ENCODE results near the gene GNG14. TPM values are rescaled to one million over a fixed set of nuclear protein-coding genes. Genes with fewer than 3 reads are reported as not detected.
"Not testable (repeated sequence)": the region's sequence is repeated elsewhere in the genome, so short reads cannot be mapped to it uniquely, and the experiment has no call there.

Gene GNG14
- total and polyA plus RNA-seq, 12 donors = not detected

- 89% methylated on average over 12 of the region's 12 CpGs for WGBS, 2 donors
- TF ChIP-seq CTCF (IDR thresholded peaks at IDR 0.05) = no peak
- Histone ChIP-seq H3K36me3 (peaks cover 0 to 83% (median 65%) of the 10 kb centered on the region in 9 donors), H3K4me3 (no peak overlapping the region), H3K4me1 (peaks cover 0 to 25% (median 9%) of the 10 kb centered on the region in 9 donors), H3K27me3 (no peaks in the 10 kb centered on the region), H3K9me3 (no peaks in the 10 kb centered on the region), H3K27ac (no peak overlapping the region)
- DNase-seq (no peak), ATAC-seq (no peak)
- intact Hi-C loops (cut with DNase I) = loop anchor here in 6 of 10 donors (2.0 to 10.0 kb wide), 6 partner anchors 112 to 472 kb away; partner anchors contain the start of gene JUNB (in 2 of the 6)
Observed at GRCh38 chr19:12676928-12677327, 10.9 kb upstream of the GNG14 start.

GRCh38 chr19:12678039-12678438 is 9.8 kb upstream of the GNG14 start:
- intact Hi-C loops (cut with DNase I) = loop anchor here in 5 of 10 donors (5.0 to 10.0 kb wide), 5 partner anchors 113 to 473 kb away; partner anchors contain the start of gene JUNB (in 2 of the 5)
- WGBS, 2 donors = 94 to 96% methylated on average over 5 of the region's 5 CpGs
- H3K36me3 ChIP-seq = peaks cover 0 to 72% (median 58%) of the 10 kb centered on the region in 9 donors

DNA sequence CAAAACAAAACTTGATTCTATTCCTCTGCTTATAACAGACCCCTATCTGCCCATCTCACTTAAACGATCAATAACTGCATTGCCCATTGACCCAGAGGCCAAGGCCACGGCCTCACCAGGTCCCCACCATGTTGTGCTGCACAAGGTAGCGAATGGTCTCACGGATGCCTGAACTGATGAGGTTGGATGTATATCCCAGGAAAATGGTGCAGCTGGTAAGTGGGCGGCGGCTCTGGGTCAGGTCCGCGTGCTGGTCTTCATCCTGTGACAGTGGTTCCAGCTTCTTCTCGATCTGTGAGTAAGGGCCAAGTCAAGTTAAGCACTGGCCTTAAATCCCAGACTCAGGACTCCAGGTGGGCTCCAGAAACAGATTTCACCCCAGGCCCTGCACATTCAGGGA is 7.8 kb upstream of the GNG14 start:
- peaks cover 0 to 30% (median 13%) of the 10 kb centered on the region in 9 donors for H3K4me1 ChIP-seq
- peaks cover 0 to 52% (median 41%) of the 10 kb centered on the region in 9 donors for H3K36me3 ChIP-seq
- WGBS, 2 donors = 93% methylated on average over 9 of the region's 9 CpGs
- intact Hi-C loops (cut with DNase I) = loop anchor here in 1 of 10 donors (5.0 kb wide), 1 partner anchor 42 kb away; the partner anchor contains the start of gene TNPO2
- TF ChIP-seq CTCF (IDR thresholded peaks at IDR 0.05) = no peak
- ATAC-seq (no peak), DNase-seq (no peak)
- H3K4me3 ChIP-seq = no peak overlapping the region
- H3K27me3 ChIP-seq = no peaks in the 10 kb centered on the region
- no peaks in the 10 kb centered on the region for H3K9me3 ChIP-seq
- no peak overlapping the region for H3K27ac ChIP-seq

More at GRCh38 chr19:12678039-12678438, 9.8 kb upstream of the GNG14 start:
- H3K4me3 ChIP-seq, DNase-seq, H3K27ac ChIP-seq, H3K9me3 ChIP-seq, ATAC-seq, H3K27me3 ChIP-seq: not testable (repeated sequence)
- peaks cover 0 to 30% (median 13%) of the 10 kb centered on the region in 9 donors for H3K4me1 ChIP-seq

GRCh38 chr19:12681074-12681987 is 6.5 kb upstream of the GNG14 start, which contains the start of gene DHPS:
DHPS (minus strand) TSS chr19:12681880; CDS start chr19:12681766, 114 bp downstream.
- Histone ChIP-seq H3K36me3 (peaks cover 0 to 39% (median 29%) of the 10 kb centered on the region in 9 donors), H3K4me1 (peaks cover 0 to 29% (median 13%) of the 10 kb centered on the region in 9 donors), H3K27ac (peak within 1 kb of the TSS; percentile 91 to 98 (median 94)), H3K9me3 (no peaks in the 10 kb centered on the region), H3K27me3 (no peaks in the 10 kb centered on the region), H3K4me3 (peak within 1 kb of the TSS; percentile 71 to 100 (median 82))
- intact Hi-C loops (cut with DNase I) = loop anchor here in 1 of 10 donors (5.0 kb wide), 1 partner anchor 41 kb away; the partner anchor contains the start of gene TNPO2
- peak; percentile 89 to 96 (median 94) for ATAC-seq
- DNase-seq = peak; percentile 85 to 97
- no peak for TF ChIP-seq CTCF (IDR thresholded peaks at IDR 0.05)
- WGBS, 2 donors = 0% methylated on average over 68 of the region's 68 CpGs
